ENCODE measurements around the gene PSMD9.
"Not testable (repeated sequence)": the region's sequence is repeated elsewhere in the genome, so short reads cannot be mapped to it uniquely, and the experiment has no call there.

The PSMD9 gene, protein sequence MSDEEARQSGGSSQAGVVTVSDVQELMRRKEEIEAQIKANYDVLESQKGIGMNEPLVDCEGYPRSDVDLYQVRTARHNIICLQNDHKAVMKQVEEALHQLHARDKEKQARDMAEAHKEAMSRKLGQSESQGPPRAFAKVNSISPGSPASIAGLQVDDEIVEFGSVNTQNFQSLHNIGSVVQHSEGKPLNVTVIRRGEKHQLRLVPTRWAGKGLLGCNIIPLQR

DNA sequence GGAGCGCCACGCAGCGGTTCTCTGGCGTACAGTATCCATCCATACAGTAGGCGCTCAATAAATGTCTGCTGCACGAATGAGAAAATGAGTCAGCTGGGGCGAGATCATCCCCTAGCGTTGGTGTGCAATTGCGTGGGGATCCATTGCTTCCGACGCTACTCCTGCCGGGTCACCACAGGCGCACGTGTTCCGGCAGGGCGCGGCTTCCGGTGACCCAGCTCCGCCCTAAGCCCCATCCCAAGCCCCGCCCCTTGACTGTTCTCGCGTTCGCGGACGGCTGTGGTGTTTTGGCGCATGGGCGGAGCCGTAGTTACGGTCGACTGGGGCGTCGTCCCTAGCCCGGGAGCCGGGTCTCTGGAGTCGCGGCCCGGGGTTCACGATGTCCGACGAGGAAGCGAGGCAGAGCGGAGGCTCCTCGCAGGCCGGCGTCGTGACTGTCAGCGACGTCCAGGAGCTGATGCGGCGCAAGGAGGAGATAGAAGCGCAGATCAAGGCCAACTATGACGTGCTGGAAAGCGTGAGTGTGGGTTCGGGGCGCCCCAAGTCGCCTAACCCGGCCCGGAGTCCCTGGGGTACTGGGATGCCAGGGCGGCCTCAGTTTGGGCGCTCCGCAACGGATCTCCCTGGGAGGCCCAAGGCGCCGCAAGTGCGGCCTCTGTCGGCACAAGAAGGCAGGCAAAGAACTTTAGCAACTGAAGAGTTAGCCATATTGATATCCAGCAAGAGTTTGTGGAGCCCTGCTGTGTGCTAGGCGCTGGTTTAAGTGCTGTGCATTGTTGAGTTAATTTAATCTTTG lies at the start of gene PSMD9:
TSS of gene PSMD9 (plus strand) at position 313 of the 796 bp plus-strand sequence. CDS start at position 380, 67 bp downstream.
- DNase-seq, result peak; percentile 90 to 96

- DNase-seq, result peak; percentile 96 to 97
These were observed 49.2 kb upstream of the PSMD9 start for GRCh38 chr12:121839106-121839992.

GRCh38 chr12:121839993-121840761 lies 48.4 kb upstream of the PSMD9 start:
- DNase-seq, result no peak

- DNase-seq, result no peak
These were observed 45.2 kb upstream of the PSMD9 start for GRCh38 chr12:121843236-121843982.

DNA sequence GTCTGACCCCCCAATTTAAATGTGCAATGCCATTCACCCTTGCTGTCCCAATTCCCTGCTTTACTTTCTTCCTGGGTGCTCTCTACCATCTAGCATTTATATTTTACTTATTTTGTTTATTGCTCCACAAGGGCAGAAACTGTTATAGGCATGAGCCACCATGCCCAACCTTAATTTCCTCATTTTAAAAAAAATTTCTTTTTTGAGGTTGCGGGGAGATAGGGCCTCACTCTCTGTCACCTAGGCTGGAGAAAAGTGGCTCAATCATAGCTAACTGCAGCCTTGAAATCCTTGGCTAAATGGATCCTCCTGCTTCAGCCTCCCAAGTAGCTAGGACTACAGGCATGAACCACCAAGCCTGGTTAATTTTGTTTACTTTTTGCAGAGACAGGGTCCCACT lies 42.9 kb upstream of the PSMD9 start:
- no peak for DNase-seq

- DNase-seq, result no peak
These were observed 39.4 kb upstream of the PSMD9 start for GRCh38 chr12:121849211-121849610.

DNA sequence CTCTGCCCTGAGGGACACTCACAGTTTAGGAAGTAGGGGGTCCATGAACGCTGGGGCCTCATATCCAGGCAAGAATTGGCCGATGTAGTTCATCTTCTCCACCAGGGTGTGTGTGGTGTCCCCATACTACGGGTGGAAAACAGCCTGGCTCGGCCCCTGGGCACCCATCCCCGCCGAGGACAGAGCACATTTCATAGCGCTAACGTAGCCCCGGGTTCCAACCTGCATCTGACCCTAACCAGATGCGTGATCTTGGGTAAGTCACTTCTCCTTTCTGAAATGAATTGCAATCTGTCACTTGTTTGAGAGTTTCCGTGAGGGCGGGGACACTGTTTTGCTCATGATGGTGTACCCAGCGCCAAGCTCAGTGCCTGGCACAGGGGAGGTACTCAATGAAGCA lies 38.9 kb upstream of the PSMD9 start:
- DNase-seq, result no peak

DNA sequence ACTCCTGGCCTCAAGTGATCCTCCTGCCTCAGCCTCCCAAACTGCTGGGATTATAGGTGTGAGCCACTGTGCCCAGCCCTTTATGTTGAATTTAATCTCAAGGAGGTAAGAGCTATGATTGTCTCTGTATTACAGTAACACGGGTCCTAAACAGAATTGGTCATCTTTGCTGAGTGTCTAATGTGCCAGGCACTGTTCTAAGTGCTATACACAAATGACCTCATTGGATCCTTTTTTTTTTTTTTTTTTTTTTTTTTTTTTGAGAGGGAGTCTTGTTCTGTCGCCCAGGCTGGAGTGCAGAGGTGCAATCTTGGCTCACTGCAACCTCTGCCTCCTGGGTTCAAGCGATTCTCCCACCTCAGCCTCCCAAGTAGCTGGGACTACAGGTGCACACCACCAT lies 36.2 kb upstream of the PSMD9 start:
- not testable (repeated sequence) for DNase-seq

DNA sequence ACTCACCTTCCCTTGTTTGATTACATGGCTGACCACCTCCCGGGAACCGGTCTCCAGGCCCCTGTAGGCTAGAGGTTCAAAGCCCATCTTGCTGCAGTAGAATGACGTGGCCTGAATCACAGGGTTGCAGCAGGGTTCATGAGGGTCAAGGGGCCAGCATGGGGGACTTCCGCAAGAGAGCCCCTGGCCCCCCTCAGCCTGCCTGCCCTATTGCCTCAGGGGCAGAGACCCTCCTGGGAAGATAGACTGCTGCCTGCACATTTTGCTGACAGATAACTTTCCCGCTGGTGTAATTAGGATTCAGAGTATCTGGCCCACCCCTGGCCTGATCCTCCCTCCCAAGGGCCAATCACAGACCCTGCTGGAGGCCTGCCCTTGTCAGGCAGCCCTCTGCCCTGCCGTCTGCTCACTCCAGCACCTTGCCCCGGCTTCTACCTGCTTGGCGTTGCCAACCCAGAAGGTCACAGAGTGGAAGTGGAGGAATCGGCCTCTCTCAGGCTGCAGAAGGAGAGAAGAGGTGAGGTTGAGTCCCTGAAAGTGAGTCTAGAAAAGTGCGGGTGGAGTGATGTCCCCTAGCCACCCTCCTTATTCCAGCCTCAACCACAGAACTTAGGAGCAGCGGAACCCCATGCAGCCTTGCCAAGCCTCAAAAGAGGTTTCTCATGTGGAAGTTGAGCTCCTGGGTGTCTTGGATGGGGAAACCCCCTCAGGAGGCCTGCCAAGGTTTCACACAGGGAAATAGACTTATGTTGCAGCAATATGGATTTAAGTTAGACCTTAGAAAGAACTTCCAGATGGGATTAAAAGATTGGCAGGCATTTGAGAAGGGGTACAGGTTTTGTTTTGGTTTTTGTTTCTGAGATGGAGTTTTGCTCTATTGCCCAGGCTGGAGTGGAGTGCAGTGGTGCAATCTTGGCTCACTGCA lies 31.0 kb upstream of the PSMD9 start:
- DNase-seq, result no peak

GRCh38 chr12:121858318-121858661 lies 30.3 kb upstream of the PSMD9 start:
- no peak for DNase-seq

- DNase-seq, result no peak
These were observed 29.7 kb upstream of the PSMD9 start, which contains the start of gene HPD for GRCh38 chr12:121858662-121859572. Gene HPD (minus strand): TSS chr12:121858859. CDS start chr12:121858823, 36 bp downstream.

GRCh38 chr12:121860257-121860656 lies 28.3 kb upstream of the PSMD9 start:
- no peak for DNase-seq

DNA sequence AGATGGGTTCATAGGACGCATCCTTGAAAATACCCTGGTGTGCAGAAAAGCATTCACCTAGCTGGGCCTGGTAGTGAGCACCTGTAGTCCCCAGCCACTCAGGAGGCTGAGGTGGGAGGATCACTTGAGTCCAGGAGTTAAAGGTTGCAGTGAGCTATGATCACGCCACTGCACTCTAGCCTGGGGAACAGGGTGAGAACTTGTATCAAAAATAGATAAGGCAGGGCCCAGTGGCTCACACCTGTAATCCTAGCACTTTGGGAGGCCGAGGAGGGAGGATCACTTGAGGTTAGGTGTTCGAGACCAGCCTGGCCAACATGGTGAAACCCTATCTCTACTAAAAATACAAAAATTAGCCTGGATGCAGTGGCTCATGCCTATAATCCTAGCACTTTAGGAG lies 27.9 kb upstream of the PSMD9 start:
- DNase-seq, result not testable (repeated sequence)

- DNase-seq, result no peak
These were observed 26.8 kb upstream of the PSMD9 start for GRCh38 chr12:121861636-121862254.

GRCh38 chr12:121866331-121866730 lies 22.3 kb upstream of the PSMD9 start:
- DNase-seq, result no peak

DNA sequence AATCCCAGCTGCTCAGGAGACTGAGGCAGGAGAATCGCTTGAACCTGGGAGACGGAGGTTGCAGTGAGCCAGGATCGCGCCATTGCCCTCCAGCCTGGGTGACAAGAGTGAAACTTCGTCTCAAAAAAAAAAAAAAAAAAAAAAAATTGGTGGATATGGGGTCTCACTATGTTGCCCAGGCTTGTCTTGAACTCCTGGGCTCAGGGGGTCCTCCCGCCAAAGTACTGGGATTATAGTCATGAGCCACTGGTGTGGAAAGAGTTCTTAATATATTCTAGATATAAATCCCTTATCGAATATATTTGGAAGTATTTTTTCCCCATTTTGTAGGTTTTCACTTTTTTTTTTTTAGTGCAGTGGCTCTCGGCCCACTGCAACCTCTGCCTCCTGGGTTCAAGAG lies 19.4 kb upstream of the PSMD9 start:
- not testable (repeated sequence) for DNase-seq

DNA sequence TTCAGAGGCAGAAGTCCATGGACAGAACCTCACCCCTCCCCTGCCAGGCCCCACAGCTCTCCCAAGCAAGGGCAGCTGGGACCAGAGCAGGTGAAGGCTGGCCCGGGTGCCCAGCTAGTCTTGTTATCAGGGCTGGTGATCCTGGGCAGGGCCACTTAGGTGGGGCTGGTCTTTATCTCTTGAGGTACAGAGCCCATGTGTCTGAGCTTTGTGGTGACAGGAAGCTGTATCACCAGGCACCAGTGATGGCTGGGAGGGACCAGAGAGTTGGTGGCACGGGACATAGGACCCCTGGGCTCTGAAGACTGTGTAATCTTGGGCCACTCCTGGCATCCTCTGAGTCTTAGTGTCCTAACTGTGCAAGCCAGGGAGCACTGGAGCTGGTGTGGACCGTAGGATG lies 17.1 kb upstream of the PSMD9 start:
- DNase-seq, result no peak

- no peak for DNase-seq
These were observed 15.9 kb upstream of the PSMD9 start for GRCh38 chr12:121872546-121873215.

GRCh38 chr12:121873216-121873569 lies 15.4 kb upstream of the PSMD9 start:
- DNase-seq, result no peak
